Tibial nerve (tissue), 3 donors: ENCODE data around the gene RPN1.

Experiments used
- CTCF ChIP-seq, 5 experiments: fragments of 200-600 bp in 3 of 5; fragments of 450-650 bp in 2 of 5; sonication (generic) in 3 of 5; IDR thresholded peaks; one replicate each; pipeline ENCODE4 v1.5.1; 2016 to 2019; ENCODE audit warnings: antibody characterized with exemption in 5 of 5, mild to moderate bottlenecking in 3 of 5, moderate library complexity in 2 of 5
- POLR2A ChIP-seq, 2 donors: fragments of 450-650 bp; IDR thresholded peaks; one replicate each; pipeline ENCODE4 v1.6.1; 2017; ENCODE audit warnings: antibody characterized with exemption in 2 of 2, mild to moderate bottlenecking in 2 of 2, moderate library complexity in 2 of 2

GRCh38 chr3:128592864-128593263 lies 57.8 kb downstream of the RPN1 start:
- no peak for TF ChIP-seq CTCF (IDR thresholded peaks at IDR 0.05)
- no peak for TF ChIP-seq POLR2A (IDR thresholded peaks at IDR 0.05)
